GM18498 (cell line): Measurements from ENCODE around the gene PRKCB.
"Not testable (repeated sequence)": the region's sequence is repeated elsewhere in the genome, so short reads cannot be mapped to it uniquely, and the experiment has no call there.

Experiments
- ATAC-seq: cut with Tn5 transposase; IDR thresholded peaks from one replicate; pipeline ENCODE4 v1.9.1; 2021; ENCODE audit warnings: mild to moderate bottlenecking, moderate library complexity; ENCODE audit not compliant: unreplicated experiment

PRKCB gene

DNA sequence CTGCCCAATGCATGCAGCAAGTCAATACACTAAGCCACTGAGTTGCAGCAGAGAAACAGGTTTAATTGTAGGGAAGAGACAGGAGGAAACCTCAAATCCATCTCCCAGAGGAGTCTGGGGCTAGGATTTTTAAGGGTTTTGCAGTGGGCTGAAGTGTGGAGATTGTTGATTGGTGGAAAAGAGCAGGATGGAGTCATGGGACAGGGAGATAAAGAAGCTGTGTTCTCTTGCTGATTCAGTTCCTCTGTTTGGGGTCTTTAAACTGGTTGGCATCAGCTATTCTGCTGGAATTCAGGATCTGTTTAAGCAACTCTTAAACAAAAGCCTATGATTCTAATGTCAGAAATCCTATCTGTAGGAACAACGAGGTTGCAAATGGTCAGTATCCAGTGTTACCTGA lies 239.5 kb downstream of the PRKCB start:
- ATAC-seq: no peak

DNA sequence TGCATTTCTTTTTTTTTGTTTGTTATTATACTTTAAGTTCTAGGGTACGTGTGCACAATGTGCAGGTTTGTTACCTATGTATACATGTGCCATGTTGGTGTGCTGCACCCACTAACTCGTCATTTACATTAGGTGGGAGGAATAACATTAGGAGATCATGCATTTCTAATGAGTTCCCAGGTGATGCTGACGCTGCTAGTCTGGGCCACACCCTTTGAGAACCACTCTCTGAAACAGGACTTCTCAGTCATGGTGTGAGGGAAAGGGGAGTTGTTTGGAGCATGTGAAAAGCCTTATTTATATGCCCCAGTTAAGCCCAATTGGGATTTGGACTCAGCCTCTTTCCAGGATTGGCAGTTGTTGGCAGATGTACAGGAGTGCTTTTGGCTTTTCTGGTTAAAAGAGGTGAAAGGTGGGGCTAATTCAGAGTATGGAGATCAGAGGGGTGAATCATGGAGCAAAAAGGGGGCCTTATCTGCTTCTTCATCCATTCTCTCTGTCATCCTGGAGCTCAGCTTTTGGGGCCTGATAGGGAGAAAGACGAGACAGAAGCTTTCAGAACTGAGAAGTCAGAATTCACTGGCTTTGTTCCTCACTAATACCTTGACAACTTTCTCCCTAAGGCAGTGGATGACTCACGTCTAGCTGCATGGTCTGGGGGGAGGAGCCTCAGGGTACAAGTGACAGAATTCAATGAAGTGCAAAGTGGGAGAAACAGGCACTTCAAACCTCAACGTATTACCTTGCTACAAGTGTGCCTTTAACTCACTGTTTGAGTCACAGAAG lies 240.3 kb downstream of the PRKCB start:
- no peak for ATAC-seq

DNA sequence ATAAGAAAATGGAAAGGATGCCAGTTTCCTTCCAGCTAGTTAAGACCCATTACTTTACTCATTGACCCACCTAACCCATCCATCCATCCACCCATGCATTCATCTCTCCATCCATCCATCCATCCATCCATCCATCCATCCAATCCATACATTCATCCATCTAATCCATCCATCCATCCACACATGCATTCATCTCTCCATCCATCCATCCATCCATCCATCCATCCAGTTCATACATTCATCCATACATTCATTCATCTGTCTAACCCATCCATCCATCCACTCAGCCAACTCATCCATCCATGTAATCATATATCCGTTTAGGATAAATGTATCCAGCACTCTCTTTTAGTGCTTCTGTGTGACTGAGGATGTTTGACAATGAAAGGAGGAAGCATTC lies 241.5 kb downstream of the PRKCB start:
- ATAC-seq: no peak

DNA sequence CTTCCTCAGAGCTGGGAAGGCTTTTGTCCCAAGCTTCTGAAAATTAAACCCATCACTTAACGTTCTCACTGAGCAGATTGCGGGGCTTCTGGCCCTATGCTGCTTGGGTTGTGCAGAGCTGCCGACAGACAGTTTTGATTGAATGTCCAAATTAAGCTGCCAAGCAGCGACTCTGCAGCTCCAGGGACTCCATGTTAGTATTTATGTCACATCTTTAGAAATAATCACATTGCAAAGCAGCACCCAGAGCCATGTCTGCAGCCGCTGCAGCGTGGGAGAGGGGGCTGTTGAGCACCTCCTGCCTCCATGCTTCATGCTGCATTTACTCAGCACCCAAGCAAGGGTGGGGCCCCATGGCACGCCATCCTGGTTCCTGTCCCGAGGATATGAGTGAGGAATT lies 242.2 kb downstream of the PRKCB start:
- no peak for ATAC-seq

DNA sequence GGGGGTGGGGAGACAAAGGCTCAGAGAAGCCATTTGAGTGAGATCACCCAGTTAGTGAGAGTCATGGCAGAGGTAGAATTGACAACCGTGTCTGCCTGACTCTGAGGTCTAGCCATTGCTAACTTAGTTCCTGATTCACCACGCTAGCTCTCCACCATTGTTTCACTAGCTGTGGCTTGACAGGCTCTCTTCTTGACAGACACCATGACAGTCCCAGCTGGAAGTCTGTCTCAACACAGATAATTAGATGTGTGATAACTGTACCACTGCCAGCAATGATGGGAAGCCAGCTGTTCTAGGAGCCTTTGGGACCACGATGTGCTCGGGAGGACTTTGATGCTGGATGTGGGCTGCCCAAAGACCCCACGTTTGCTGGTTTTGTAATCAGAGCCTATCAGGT lies 249.9 kb downstream of the PRKCB start:
- ATAC-seq: no peak

DNA sequence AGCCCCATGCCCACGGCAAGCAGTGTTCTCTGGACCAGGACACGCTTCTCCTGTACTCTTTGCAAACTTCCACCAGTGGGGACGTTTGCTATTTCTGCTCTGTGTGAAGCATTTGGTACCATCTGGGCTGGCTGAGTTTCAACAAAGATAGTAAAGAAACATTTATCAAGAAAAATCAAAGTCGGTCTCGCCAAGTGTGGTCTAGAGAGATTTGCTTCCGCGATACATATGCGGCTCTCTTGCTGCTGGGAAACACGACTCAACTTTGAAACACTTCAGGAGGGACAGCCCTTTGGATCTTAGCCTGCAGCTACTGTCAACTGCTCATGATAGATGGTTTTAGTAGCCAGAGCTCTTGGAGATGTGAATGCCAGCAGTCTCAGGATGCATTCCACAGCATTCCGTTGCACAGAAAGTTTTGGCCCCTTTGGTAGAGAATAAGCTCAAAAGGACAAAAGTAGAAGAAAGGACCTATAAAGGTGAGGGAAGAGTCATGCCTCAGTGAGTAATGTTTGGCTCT lies 252.2 kb downstream of the PRKCB start:
- ATAC-seq: no peak

DNA sequence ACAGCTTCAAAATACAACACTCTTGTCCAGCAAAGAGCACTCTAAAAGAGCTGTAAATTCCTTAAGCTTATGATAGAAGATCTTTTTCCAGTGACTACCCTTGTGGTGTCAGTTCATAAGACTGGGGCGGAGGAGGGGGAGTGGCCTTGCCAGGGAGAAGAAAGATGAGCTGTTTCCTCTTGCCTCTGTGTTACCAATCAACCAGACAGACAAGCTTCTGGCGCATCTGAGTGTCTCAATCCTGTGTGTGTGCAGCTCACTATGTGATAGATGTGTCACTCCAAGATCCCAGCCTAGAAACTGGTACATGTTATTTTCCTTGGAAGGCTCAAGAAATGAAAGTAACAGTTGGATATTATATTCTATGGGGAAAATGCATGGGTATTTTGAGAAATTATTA lies 253.0 kb downstream of the PRKCB start:
- ATAC-seq: no peak

DNA sequence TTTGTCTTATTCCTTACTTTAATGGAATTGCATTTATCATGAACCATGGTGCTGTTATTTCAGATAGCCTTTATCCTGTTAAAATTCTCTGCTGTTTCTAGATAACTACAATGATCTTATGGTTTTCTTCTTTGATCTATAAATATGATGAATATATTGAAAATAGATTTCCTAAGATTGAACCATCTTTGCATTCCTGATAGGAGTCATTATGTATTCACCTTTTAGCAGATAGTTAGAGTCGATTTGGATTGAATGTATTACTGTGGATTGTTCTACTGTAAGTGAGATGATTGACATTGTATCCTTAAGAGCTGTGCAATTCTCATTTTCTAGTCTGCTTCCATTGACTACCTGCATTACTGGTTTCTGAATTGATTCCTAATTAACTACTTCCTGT lies 255.3 kb downstream of the PRKCB start:
- no peak for ATAC-seq

DNA sequence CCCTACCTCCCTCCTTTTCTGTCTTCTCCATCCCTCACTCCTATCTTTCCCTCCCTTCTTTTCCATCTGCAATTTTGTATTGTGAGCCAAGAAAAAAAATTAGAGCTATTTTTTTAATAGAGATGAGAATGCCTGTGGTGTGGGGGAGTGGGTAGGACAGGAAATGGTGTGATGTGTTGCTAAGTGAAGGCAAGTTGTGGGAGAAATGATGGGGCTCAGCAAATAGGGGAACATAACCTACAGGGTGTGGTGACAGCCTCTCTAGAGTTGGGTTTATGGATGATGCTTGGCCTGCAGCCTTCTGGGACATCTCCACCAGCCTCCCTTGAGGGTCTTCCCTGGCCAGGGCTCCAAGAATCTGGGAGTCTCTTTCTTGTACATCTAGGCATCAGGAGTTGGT lies 257.3 kb downstream of the PRKCB start:
- no peak for ATAC-seq

DNA sequence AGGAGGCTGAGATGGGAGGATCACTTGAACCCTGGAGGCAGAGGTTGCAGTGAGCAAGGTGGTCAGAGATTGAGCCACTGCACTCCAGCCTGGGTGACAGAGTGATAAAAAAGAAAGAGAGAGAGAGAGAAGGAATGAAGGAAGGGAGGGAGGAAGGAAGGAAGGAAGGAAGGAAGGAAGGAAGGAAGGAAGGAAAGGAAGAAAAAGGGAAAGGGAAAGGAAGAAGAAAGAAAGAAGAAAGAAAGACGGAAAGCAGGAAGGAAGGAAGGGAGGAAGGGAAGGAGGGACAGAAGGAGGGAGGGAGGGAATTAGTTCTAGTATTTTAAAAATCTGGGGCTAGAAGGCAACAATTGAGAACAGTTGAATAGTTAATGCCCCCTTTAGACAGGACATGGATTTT lies 258.9 kb downstream of the PRKCB start:
- no peak for ATAC-seq

DNA sequence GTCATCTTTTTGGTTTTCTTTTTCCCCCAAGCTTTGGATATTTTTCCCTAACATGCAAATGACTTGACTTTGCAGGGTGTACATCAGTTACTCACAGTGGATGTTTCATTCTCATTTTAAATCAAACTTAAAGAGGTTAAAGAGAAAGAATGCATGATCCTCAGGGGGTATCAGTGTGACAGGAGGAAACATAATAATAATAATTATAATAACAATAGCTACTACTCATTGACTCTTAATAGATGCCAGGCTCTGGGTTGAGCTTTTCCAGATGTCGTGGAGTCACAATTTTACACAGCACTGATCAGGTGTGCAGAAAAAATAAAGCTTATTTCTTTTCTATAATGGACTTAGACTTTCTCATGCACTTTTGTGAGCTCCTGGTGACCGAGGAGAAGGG lies 263.1 kb downstream of the PRKCB start:
- no peak for ATAC-seq

DNA sequence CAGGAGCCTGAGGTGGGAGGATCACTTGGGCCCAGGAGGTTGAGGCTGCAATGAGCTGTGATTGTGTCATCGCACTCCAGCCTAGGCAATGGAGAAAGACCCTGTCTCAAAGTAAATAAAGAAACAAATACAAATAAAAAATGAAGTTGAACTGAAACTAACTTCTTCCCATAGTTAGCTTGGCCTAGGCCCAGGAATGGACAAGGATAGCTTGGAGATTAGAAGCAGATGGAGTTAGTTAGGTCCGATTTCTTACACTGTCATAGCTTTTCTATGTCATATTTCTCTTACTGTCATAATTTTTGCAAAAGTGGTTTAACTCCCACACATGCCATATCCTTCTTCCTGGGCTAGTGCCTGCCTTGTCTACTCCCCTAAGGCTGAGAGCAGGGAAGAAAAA lies 265.6 kb downstream of the PRKCB start:
- no peak for ATAC-seq

DNA sequence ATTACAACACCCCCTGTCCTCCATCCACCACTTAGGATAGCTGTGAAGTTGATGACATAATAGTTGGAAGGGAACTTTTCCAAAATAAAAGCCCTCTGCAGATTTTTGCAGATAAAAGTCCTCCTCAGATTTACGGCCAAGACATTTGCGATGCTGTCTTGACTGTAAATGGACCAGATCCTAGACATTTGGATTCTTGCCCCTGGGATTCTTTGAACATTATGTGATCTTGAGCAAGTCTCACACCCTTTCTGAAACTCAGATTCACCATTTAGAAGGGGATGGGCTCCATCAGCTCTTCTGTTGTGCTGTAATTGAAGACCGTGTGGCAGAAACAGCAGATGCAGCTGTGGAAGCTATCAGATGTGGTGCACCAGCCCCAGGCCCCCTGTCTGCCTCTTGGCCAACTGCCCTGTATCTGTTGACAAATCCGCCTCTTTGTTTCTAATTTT lies 266.5 kb downstream of the PRKCB start:
- ATAC-seq: no peak

DNA sequence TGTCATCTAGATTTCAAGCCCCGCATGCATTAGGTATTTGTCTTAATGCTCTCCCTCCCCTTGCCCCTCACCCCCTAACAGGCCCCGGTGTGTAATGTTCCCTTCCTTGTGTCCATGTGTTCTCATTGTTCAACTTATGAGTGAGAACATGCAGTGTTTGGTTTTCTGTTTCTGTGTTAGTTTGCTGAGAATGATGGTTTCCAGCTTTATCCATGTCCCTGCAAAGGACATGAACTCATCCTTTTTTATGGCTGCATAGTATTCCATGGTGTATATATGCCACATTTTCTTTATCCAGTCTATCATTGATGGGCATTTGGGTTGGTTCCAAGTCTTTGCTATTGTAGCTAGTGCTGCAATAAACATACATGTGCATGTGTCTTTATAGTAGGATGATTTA lies 269.7 kb downstream of the PRKCB start:
- not testable (repeated sequence) for ATAC-seq

DNA sequence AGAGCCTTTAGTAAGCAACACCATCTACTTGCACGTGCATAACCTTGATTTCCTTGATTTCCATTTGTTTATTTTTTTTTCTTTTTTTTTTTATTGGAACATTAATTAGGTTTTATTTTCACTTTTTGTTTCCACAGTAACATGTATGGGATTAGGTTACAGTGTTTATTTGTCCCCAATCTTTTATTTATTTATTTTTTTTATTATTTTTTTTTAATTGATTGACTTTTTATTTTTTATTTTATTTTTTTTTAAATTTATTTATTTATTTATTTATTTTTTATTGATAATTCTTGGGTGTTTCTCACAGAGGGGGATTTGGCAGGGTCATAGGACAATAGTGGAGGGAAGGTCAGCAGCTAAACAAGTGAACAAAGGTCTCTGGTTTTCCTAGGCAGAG lies 272.3 kb downstream of the PRKCB start:
- not testable (repeated sequence) for ATAC-seq

DNA sequence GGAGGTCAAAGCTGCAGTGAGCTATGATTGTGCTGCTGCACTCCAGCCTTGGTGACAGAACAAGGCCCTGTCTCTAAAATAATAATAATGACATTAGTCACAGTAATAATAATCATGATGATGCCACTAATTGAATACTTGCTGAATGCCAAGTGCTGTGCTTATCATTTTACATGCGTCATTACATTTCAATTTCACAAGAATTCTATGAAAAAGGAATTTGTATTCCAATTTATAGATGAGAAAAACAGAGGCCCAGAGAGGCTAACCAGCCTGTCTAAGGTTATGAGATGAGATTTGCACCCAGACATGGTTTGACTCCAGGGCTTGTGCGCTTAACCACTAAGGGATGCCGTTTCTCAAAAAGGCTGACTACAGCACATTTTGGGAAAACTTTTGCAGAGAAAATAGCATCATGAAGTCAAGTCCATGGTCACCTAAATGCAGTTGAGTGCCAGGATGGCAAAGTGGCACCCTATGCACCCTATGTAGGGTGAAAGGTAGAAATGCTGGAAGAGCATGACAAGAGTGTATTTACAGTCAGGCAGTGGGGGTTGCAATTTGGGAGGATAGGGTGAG lies 276.0 kb downstream of the PRKCB start:
- no peak for ATAC-seq

DNA sequence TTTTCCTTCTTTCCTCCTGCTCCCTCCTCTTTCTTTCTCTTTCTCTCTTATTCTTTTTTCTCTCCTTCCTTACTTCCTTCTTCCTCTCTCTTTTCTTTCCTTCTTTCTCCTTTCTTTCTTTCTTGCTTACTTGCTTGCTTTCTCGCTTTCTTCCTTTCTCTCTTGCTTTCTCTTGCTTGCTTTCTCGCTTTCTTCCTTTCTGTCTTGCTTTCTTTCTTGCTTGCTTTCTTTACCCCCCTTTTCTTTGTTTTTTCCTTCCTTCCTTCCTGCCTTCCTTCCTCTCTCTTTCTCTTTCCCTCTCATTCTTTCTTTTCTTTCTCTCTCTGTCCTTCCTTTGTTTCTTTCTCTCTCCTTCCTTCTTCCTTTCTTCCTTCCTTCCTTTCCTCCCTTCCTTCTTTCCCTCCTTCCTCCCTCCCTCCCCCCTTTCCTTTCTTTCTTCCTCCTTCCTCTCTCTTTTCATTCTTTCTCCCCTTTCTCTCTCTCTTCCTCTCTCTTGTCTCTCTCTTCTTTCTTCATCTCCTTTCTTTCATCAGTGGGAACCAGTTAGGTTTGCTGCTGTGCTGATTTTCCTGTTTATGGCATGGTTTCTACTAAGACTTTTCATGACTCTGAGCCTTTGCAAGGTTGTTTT lies 277.4 kb downstream of the PRKCB start:
- no peak for ATAC-seq

DNA sequence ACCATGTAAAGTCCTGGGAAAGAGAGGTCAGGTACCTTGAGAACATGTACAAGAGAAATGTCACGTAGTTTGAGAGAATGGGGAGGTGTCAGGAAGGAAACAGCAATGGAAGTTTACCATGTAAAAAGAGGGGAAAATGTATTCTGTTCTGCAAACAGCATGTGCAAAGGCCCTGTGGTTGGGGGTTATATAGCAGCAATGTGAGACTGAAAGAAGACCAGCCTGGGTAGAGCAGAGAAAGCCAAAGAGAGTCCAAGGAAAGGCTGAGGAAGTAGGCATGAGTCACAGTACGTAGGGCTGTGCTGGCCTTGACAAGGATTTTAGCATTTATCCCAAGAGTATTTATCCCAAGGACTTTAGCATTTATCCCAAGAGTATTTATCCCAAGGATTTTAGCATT lies 279.1 kb downstream of the PRKCB start:
- ATAC-seq: no peak

DNA sequence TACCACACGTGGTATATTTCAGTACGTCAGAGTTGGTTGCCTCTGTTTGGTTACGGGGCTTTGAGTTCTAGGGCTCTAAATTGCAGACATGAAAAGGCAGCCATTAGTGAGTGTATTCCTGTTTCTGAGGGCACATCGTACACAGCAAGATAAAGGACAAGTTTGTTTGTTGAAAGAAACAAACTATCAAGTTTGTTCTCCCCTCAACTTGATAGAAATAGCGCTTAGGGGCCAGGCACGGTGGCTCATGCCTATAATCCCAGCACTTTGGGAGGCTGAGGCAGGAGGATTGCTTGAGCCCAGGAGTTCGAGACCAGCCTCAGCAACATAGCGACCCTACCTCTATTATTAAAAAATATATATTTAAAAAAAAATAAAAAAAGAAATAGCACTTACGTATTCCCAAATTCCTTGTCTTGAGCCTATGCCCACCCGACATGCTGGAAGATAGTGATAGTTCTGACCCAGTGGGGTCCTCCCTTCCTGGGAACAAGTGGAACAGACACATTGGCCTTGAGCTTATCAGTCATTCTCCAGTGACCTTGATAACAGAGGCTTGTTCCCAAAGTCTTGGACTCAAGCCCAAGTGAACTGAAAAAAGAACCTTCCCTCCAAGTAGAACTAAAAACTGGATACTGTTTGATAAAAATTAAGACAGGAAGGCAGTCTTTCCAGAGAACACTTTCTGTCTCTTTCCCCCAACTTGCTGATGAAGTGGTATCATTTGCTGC lies 280.4 kb downstream of the PRKCB start:
- no peak for ATAC-seq

DNA sequence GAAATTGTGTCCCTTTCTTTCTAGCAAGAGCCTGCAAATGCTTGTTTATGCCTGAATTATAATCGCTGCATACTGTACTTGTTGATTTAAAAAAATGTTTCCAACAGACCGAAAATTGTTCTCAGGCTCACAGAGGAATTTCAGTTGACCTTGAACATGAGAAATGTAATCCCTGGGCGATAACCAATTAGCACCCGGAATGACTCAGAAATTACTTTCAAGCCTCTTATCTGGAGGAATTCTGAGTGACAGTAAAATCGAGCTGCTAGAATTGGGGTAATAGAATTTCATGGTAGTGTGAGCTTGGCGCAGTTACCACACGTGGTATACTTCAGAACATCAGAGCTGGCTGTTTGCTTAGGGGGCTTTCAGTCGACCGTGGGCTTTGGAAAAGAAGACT lies 281.2 kb downstream of the PRKCB start:
- ATAC-seq: no peak

DNA sequence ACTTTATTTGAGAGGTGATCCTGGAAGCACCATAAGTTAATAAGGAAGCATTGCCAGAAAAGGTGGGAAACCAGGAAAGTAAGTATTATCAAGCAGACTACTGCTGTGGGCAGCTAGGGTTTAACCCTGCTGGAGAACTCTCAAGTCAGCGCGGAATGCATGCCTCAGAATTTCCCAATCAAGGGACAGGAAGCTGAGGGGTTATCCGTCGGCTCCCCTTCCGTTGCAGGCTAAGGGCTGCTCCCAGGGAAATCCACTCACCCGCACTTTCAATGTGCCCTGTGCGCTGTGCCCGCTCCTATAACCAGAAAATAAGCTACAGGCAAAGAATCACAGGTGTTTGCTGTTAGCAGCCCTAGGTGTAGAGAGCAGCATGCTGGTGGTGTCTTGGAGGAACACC lies 281.9 kb downstream of the PRKCB start:
- ATAC-seq: no peak
